ENCODE measurements around the gene SULT1C3.

SULT1C3 gene

GRCh38 chr2:108239786-108240185, at the start of gene SULT1C3:
Gene SULT1C3 (plus strand): TSS chr2:108239968. CDS start chr2:108247195, 7,227 bp downstream.
- DNase-seq = no peak

GRCh38 chr2:108193251-108193650, 46.5 kb upstream of the SULT1C3 start:
- DNase-seq = no peak

GRCh38 chr2:108194409-108195132, 45.2 kb upstream of the SULT1C3 start:
- no peak for DNase-seq

GRCh38 chr2:108195133-108195439, 44.7 kb upstream of the SULT1C3 start:
- DNase-seq = no peak

GRCh38 chr2:108199726-108200125, 40.0 kb upstream of the SULT1C3 start:
- DNase-seq = no peak

GRCh38 chr2:108200569-108200968, 39.2 kb upstream of the SULT1C3 start:
- no peak for DNase-seq

- DNase-seq = no peak
These were observed 27.1 kb upstream of the SULT1C3 start for GRCh38 chr2:108212671-108213070.

- DNase-seq = no peak
These were observed 24.0 kb upstream of the SULT1C3 start for GRCh38 chr2:108215794-108216211.

GRCh38 chr2:108217211-108217610, 22.6 kb upstream of the SULT1C3 start:
- DNase-seq = no peak

- DNase-seq = no peak
These were observed 20.1 kb upstream of the SULT1C3 start for GRCh38 chr2:108219688-108220087.

- no peak for DNase-seq
These were observed 19.6 kb upstream of the SULT1C3 start for GRCh38 chr2:108220191-108220590.

GRCh38 chr2:108220942-108221541, 18.7 kb upstream of the SULT1C3 start:
- DNase-seq = no peak

GRCh38 chr2:108222261-108222660, 17.5 kb upstream of the SULT1C3 start:
- DNase-seq = no peak

GRCh38 chr2:108223573-108223972, 16.2 kb upstream of the SULT1C3 start:
- no peak for DNase-seq

GRCh38 chr2:108224022-108224421, 15.7 kb upstream of the SULT1C3 start:
- DNase-seq = no peak

GRCh38 chr2:108226564-108226963, 13.2 kb upstream of the SULT1C3 start:
- DNase-seq = no peak

- no peak for DNase-seq
These were observed 11.8 kb upstream of the SULT1C3 start for GRCh38 chr2:108228006-108228405.

- DNase-seq = no peak
These were observed 11.2 kb upstream of the SULT1C3 start for GRCh38 chr2:108228537-108228936.

GRCh38 chr2:108229875-108230274, 9.9 kb upstream of the SULT1C3 start:
- DNase-seq = no peak

- no peak for DNase-seq
These were observed 4.2 kb upstream of the SULT1C3 start for GRCh38 chr2:108235577-108235976.

GRCh38 chr2:108236676-108237335, 3.0 kb upstream of the SULT1C3 start:
- no peak for DNase-seq

GRCh38 chr2:108240966-108241365, 1.2 kb downstream of the SULT1C3 start:
- no peak for DNase-seq

- DNase-seq = no peak
These were observed 3.8 kb downstream of the SULT1C3 start for GRCh38 chr2:108243566-108243965.

GRCh38 chr2:108244667-108245414, 5.1 kb downstream of the SULT1C3 start:
- DNase-seq = no peak
